Fibroblast of lung (primary cell): ENCODE measurements around the gene MAN1A1. TPM values are rescaled to one million over a fixed set of nuclear protein-coding genes. Genes with fewer than 3 reads are reported as not detected.

ENCODE experiments used
- DNase-seq, 2 donors: peaks; one replicate each; pipeline versions ENCODE4 v3.0.0 to v3.0.0-alpha.2; 2010; ENCODE audit warnings: low read depth in 2 of 2
- H2AFZ ChIP-seq: 2 replicates; pipeline ENCODE4 v1.5.1; 2012; ENCODE audit warnings: low read length, control low read depth, inconsistent platforms
- H3K27ac ChIP-seq: 2 replicates; pipeline ENCODE4 v1.5.1; 2011; ENCODE audit warnings: low read length, control low read depth; ENCODE audit not compliant: insufficient read depth
- H3K27me3 ChIP-seq: 2 replicates; pipeline ENCODE4 v1.5.1; 2011; ENCODE audit warnings: mild to moderate bottlenecking, low read length; ENCODE audit not compliant: control insufficient read depth, insufficient read depth
- H3K36me3 ChIP-seq: 2 replicates; pipeline ENCODE4 v1.5.1; 2011; ENCODE audit warnings: low read length; ENCODE audit not compliant: control insufficient read depth, insufficient read depth
- H3K4me1 ChIP-seq: 2 replicates; pipeline ENCODE4 v1.5.1; 2011; ENCODE audit warnings: low read length; ENCODE audit not compliant: control insufficient read depth, insufficient read depth; ENCODE audit errors: extremely low read depth
- H3K4me2 ChIP-seq: 2 replicates; pipeline ENCODE4 v1.5.1; 2011; ENCODE audit warnings: low read length, control low read depth; ENCODE audit not compliant: insufficient read depth; ENCODE audit errors: extremely low read depth
- H3K4me3 ChIP-seq, 4 experiments: fragments of 200-600 bp in 1 of 4; sonication (generic) in 1 of 4; replicated peaks in 1 of 4; 2 replicates each; pipeline ENCODE4 v1.5.1; 2011 to 2016; ENCODE audit warnings: low read length in 4 of 4, low read depth in 3 of 4, mild to moderate bottlenecking in 3 of 4, control low read depth in 2 of 4, inconsistent platforms in 1 of 4, mixed read lengths in 1 of 4; ENCODE audit not compliant: insufficient read depth in 1 of 4; ENCODE audit errors: control extremely low read depth in 1 of 4
- H3K79me2 ChIP-seq: 2 replicates; pipeline ENCODE4 v1.5.1; 2012; ENCODE audit warnings: mild to moderate bottlenecking, low read length, inconsistent platforms; ENCODE audit not compliant: control insufficient read depth, insufficient read depth
- H3K9ac ChIP-seq: 2 replicates; pipeline ENCODE4 v1.5.1; 2011; ENCODE audit warnings: mild to moderate bottlenecking, low read length, control low read depth; ENCODE audit not compliant: insufficient read depth
- H3K9me3 ChIP-seq: 2 replicates; pipeline ENCODE4 v1.5.1; 2012; ENCODE audit warnings: low read depth, low read length; ENCODE audit not compliant: control insufficient read depth, insufficient read depth
- H4K20me1 ChIP-seq: 2 replicates; pipeline ENCODE4 v1.5.1; 2011; ENCODE audit warnings: low read length; ENCODE audit not compliant: control insufficient read depth, insufficient read depth; ENCODE audit errors: extremely low read depth
- EZH2 ChIP-seq: IDR thresholded peaks from 2 replicates; pipeline ENCODE4 v1.5.1; 2012; ENCODE audit warnings: low read length, control low read depth, mild to moderate bottlenecking; ENCODE audit errors: missing control alignments
- polyA plus RNA-seq, 2 donors: library from polyadenylated mRNA; depleted of rRNA in 1 of 2; stranded (reverse) in 1 of 2; unstranded in 1 of 2; fragments of >200 nt; gene quantifications; 2 replicates each; pipeline ENCODE4 v1.2.1, GENCODE V29; 2011 to 2012; ENCODE audit warnings: missing spikeins in 1 of 2
- total RNA-seq: library from RNA; depleted of rRNA; stranded (reverse); fragments of >200 nt; gene quantifications from 2 replicates; pipeline ENCODE4 v1.2.1, GENCODE V29; 2014
- TF ChIP-seq, protein P1 (sequence below), 2 donors: IDR thresholded peaks in 1 of 2; conservative IDR thresholded peaks in 1 of 2; 1 replicate in 1 of 2; 2 replicates in 1 of 2; pipeline ENCODE4 v1.5.1; 2011 to 2012; ENCODE audit warnings: low read length in 2 of 2, control low read depth in 1 of 2, inconsistent platforms in 1 of 2, low read depth in 1 of 2, mild to moderate bottlenecking in 1 of 2

Gene MAN1A1
- total and polyA plus RNA-seq, 2 donors (not counting 1 experiment from before 2014, with no cell fraction given), result 39.5 to 120 TPM

DNA sequence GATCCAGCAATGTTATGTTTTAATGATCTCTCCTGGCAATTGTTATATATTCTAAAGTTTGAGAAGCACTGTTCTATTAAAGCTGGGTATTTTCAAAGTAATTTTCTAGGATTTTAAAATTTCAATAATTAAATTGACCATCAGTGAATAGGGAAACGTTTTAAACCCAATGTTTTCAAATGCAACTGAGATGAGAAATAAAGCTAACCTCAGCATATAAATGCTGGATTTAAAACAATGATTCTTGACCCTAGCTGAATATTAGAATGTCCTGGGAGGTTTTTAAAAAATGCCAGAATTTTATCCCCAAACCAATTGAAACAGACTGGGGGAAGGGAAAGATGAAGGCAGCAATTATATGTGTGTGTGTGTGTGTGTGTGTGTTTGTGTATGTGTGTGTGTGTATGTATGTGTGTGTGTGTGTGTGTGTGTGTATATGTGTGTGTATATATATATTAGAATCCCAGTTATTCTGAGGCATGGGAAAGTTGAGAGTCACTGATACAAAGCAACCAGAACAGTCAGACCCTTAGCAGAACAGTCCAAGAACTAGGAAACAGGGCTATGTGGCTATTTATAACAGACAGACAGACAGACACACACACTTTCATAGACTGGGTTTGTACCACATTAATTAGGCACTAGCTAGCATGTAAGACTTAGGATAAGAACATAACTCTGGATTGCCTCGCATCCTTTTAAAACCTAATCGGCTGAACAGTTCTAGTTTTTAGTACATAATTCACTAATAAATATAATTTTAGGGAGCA is 107.8 kb downstream of the MAN1A1 start:
- TF ChIP-seq EZH2, result no peak
- TF ChIP-seq, protein P1, sequence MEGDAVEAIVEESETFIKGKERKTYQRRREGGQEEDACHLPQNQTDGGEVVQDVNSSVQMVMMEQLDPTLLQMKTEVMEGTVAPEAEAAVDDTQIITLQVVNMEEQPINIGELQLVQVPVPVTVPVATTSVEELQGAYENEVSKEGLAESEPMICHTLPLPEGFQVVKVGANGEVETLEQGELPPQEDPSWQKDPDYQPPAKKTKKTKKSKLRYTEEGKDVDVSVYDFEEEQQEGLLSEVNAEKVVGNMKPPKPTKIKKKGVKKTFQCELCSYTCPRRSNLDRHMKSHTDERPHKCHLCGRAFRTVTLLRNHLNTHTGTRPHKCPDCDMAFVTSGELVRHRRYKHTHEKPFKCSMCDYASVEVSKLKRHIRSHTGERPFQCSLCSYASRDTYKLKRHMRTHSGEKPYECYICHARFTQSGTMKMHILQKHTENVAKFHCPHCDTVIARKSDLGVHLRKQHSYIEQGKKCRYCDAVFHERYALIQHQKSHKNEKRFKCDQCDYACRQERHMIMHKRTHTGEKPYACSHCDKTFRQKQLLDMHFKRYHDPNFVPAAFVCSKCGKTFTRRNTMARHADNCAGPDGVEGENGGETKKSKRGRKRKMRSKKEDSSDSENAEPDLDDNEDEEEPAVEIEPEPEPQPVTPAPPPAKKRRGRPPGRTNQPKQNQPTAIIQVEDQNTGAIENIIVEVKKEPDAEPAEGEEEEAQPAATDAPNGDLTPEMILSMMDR (conservative IDR thresholded peaks at IDR 0.05 in 1 of 2, IDR thresholded peaks at IDR 0.05 in 1 of 2; ENCODE audit: low read depth in 1 of 2, low read length in 2 of 2), result no peak

DNA sequence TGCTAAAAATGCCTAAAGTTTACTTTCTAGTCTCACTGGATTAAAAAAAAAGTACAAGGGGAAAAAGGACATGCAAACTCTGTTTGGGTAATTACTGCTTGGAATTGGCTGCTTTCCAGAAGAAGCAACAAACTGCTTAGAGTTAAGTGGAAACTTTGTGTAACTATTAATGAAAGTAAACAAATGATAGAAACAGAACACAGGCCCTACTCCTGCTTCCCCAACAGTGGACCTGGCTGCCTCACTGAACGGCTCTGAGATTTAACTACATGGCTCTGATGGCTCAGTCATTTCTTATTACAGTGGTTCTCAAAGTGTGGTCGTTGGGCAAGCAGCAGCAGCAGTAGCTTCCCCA is 108.5 kb downstream of the MAN1A1 start:
- no peak overlapping the region for H3K9ac ChIP-seq
- no peak overlapping the region for H2AFZ ChIP-seq
- H3K4me2 ChIP-seq, result no peak overlapping the region
- H3K4me3 ChIP-seq, result no peak overlapping the region
- H3K79me2 ChIP-seq, result no peaks in the 10 kb centered on the region
- TF ChIP-seq EZH2, result no peak
- TF ChIP-seq, protein P1 (conservative IDR thresholded peaks at IDR 0.05 in 1 of 2, IDR thresholded peaks at IDR 0.05 in 1 of 2; ENCODE audit: low read depth in 1 of 2, low read length in 2 of 2), result no peak
- no peaks in the 10 kb centered on the region for H3K9me3 ChIP-seq
- H3K27me3 ChIP-seq, result no peaks in the 10 kb centered on the region
- H4K20me1 ChIP-seq, result no peaks in the 10 kb centered on the region
- H3K36me3 ChIP-seq, result no peaks in the 10 kb centered on the region
- no peaks in the 10 kb centered on the region for H3K4me1 ChIP-seq
- peak; percentile 22 to 82 for DNase-seq
- H3K27ac ChIP-seq, result no peak overlapping the region

More for the DNA sequence above, 107.8 kb downstream of the MAN1A1 start:
- Histone ChIP-seq H3K79me2 (no peaks in the 10 kb centered on the region), H3K36me3 (no peaks in the 10 kb centered on the region), H3K27ac (no peak overlapping the region), H3K27me3 (no peaks in the 10 kb centered on the region), H4K20me1 (no peaks in the 10 kb centered on the region), H3K4me2 (no peak overlapping the region), H3K4me1 (no peaks in the 10 kb centered on the region), H3K9me3 (no peaks in the 10 kb centered on the region), H2AFZ (no peak overlapping the region), H3K4me3 (no peak overlapping the region), H3K9ac (no peak overlapping the region)
- DNase-seq, result no peak

DNA sequence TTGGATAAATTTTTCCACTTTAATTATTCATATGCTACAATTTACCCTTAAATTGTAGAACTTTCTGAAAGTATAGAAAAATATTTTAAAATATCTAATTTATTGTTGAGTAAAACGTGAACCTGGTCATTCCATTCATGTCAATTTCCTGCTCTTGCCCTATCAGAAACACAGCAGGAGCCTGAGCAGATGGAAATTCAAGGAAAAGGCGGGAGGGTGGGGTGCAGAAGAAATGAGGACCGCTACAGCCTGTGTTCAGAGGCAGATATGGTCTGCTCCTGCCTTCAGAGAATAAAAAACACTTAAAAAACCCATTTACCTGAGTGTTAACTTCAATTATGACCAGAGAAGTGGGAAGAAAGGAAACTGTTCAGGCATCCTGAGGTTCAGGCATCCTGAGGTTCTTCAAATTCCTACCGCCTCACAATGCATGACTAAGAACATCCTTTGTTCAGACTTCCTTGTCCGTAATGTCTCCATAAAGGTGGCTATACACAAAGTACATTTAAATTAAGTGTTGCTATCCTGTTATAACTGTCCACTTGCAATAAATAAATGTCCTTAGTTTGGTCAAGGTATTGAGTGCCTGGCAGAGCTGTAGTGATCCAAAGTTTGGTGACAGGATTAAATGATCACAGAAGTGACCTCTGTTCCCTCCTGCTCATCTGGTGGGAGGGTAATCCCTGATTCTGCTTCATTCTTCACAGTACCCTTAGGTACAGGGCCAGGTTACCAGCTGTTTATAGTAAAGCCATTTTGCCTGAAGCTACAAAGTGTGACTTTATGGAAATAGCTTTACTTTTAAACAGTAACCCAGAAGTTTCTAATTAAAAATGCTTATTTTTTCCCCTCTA is 109.1 kb downstream of the MAN1A1 start:
- H2AFZ ChIP-seq, result no peak overlapping the region
- no peaks in the 10 kb centered on the region for H3K79me2 ChIP-seq
- H3K9ac ChIP-seq, result no peak overlapping the region
- no peak overlapping the region for H3K4me2 ChIP-seq
- no peaks in the 10 kb centered on the region for H3K9me3 ChIP-seq
- H3K4me3 ChIP-seq, result no peak overlapping the region
- TF ChIP-seq, protein P1 (conservative IDR thresholded peaks at IDR 0.05 in 1 of 2, IDR thresholded peaks at IDR 0.05 in 1 of 2; ENCODE audit: low read depth in 1 of 2, low read length in 2 of 2), result no peak
- no peak for TF ChIP-seq EZH2
- no peak overlapping the region for H3K27ac ChIP-seq
- H3K36me3 ChIP-seq, result no peaks in the 10 kb centered on the region
- H3K27me3 ChIP-seq, result no peaks in the 10 kb centered on the region
- no peaks in the 10 kb centered on the region for H3K4me1 ChIP-seq
- DNase-seq, result peak in 1 of 2 donors; percentile 29
- no peaks in the 10 kb centered on the region for H4K20me1 ChIP-seq
